DND-41 (cell line): ENCODE measurements around the gene IFIH1.

Experiments
- EZH2 ChIP-seq: IDR thresholded peaks from 3 replicates; pipeline ENCODE4 v1.6.1; 2012; ENCODE audit warnings: borderline replicate concordance, low read depth, mild to moderate bottlenecking, moderate library complexity, low read length, inconsistent platforms; ENCODE audit not compliant: severe bottlenecking
- TF ChIP-seq, protein P1 (sequence below): IDR thresholded peaks from 2 replicates; pipeline ENCODE4 v1.5.1; 2012; ENCODE audit warnings: borderline replicate concordance, low read length, moderate library complexity, mild to moderate bottlenecking; ENCODE audit not compliant: poor library complexity, severe bottlenecking; ENCODE audit errors: extremely low read depth

DNA sequence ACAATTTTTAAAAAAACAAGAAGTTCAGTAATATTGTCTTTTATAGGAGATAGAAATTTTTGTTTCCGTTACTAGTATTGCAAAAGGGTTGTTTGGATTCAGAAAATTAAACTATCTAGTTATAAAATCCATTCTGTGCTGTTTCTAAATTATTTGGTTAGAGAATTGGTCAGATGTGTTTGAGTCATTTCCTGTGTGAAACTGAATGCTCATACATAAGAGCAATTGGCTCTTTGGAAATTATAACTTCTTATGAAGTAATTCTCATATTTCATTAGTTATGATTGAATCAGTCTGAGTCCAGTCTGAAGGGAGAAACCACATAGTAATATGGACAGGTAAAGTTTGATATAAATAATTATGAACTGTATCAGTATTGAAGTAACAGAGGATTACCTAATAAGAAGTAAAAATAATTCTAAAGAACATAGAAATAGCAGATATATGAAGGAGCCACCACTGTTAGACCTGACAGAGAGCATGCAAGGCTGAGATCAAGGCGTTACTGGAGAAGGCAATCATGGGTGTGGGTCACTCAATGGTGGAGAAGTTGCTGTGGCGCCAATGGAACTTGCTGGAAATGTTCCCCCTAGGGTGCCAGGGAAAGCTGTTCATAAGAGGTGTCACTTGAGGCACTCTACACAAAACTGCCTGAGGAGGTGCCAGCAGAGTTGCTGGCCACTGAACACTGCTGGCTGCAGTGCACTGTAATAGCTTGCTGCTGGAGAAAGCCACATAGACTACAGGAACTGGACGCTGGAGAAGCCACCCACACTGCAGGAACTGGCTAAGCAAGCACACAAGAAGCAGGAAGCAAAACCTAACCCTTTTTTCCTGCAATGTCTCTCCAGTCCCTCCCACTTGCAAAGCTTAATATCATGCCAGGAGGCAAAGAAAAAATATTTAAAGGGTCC lies 57.2 kb downstream of the IFIH1 start:
- TF ChIP-seq EZH2: no peak
- TF ChIP-seq, protein P1, sequence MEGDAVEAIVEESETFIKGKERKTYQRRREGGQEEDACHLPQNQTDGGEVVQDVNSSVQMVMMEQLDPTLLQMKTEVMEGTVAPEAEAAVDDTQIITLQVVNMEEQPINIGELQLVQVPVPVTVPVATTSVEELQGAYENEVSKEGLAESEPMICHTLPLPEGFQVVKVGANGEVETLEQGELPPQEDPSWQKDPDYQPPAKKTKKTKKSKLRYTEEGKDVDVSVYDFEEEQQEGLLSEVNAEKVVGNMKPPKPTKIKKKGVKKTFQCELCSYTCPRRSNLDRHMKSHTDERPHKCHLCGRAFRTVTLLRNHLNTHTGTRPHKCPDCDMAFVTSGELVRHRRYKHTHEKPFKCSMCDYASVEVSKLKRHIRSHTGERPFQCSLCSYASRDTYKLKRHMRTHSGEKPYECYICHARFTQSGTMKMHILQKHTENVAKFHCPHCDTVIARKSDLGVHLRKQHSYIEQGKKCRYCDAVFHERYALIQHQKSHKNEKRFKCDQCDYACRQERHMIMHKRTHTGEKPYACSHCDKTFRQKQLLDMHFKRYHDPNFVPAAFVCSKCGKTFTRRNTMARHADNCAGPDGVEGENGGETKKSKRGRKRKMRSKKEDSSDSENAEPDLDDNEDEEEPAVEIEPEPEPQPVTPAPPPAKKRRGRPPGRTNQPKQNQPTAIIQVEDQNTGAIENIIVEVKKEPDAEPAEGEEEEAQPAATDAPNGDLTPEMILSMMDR: no peak
